ENCODE measurements around the gene ABCD1. TPM values are rescaled to one million over a fixed set of nuclear protein-coding genes. Genes with fewer than 3 reads are reported as not detected.

Gene ABCD1
- total and polyA plus RNA-seq, 9 donors, result 1.4 to 11.1 (median 8.3) TPM

DNA sequence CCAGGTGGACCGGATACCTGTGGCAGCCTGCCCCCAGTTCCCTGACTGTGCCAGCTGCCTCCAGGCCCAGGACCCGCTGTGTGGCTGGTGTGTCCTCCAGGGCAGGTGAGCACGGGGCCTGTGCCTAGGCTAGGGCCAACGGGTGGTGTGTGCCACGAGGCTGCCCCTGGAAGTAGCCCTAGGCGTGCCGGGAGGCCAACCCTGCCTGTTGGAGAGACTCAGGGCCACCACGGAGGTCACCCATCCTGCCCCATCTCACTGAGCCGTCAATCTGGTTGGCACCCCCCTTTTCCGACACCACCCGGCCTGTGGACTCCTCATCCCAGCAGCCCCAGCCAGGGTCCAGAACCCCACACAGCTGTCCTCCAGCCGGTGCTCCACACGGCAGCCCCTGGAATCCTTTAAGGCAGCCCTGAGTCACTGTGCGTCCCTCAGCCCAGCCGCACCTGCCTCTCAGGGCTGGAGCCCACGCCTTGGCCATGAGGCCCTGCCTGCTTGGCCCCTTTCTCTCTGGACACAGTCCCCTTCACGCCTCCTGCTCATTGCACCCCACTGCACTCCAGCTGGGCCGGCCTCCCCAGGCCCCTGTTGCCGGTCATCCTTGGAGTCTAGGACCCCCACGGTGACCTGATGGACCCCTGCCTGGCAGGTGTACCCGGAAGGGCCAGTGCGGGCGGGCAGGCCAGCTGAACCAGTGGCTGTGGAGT, 44.7 kb downstream of the ABCD1 start:
- 83 to 90% (median 88%) methylated on average over 21 to 23 of the region's 23 CpGs for WGBS, 3 donors
- Histone ChIP-seq H3K4me1 (ENCODE audit: insufficient read depth) (no peaks in the 10 kb centered on the region), H3K27me3 (no peaks in the 10 kb centered on the region), H3K27ac (no peak overlapping the region), H3K36me3 (no peaks in the 10 kb centered on the region), H3K9me3 (no peaks in the 10 kb centered on the region), H3K4me3 (no peak overlapping the region)
- intact Hi-C loops (cut with DNase I), result loop anchor here in 3 of 4 donors (5.0 kb wide), 3 partner anchors 183 to 288 kb away; no protein-coding TSS in a partner anchor
- TF ChIP-seq, protein P1, sequence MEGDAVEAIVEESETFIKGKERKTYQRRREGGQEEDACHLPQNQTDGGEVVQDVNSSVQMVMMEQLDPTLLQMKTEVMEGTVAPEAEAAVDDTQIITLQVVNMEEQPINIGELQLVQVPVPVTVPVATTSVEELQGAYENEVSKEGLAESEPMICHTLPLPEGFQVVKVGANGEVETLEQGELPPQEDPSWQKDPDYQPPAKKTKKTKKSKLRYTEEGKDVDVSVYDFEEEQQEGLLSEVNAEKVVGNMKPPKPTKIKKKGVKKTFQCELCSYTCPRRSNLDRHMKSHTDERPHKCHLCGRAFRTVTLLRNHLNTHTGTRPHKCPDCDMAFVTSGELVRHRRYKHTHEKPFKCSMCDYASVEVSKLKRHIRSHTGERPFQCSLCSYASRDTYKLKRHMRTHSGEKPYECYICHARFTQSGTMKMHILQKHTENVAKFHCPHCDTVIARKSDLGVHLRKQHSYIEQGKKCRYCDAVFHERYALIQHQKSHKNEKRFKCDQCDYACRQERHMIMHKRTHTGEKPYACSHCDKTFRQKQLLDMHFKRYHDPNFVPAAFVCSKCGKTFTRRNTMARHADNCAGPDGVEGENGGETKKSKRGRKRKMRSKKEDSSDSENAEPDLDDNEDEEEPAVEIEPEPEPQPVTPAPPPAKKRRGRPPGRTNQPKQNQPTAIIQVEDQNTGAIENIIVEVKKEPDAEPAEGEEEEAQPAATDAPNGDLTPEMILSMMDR (IDR thresholded peaks at IDR 0.05), result no peak
- TF ChIP-seq POLR2A (IDR thresholded peaks at IDR 0.05), result no peak
- no peak for TF ChIP-seq EP300 (IDR thresholded peaks at IDR 0.05)
- DNase-seq, result peak in 3 of 5 donors; percentile 12 to 27 (median 20)

DNA sequence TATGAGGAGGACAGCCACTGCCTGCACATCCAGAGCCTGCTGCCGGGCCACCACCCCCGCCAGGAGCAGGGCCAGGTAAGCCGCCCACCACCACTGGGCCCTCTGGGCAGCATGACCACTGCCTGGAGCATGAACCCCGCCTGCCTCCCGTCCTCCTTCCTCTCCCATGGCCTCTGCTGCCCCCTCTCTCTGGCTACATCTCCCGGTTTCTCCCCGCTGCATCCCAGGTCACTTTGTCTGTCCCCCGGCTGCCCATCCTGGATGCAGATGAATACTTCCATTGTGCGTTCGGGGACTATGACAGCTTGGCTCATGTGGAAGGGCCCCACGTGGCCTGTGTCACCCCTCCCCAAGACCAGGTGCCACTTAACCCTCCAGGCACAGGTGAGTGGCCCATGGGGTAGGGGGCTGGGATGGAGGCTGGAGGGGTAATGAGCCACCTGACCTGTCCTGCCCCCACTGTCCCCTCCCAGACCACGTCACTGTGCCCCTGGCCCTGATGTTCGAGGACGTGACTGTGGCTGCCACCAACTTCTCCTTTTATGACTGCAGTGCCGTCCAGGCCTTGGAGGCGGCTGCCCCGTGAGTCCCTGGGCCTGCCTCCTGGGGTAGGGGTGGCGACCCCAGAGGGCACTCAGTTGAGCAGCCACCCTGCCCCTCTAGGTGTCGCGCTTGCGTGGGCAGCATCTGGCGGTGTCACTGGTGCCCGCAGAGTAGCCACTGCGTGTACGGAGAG, 45.4 kb downstream of the ABCD1 start:
- 84 to 90% (median 88%) methylated on average over 23 to 25 of the region's 25 CpGs for WGBS, 3 donors

DNA sequence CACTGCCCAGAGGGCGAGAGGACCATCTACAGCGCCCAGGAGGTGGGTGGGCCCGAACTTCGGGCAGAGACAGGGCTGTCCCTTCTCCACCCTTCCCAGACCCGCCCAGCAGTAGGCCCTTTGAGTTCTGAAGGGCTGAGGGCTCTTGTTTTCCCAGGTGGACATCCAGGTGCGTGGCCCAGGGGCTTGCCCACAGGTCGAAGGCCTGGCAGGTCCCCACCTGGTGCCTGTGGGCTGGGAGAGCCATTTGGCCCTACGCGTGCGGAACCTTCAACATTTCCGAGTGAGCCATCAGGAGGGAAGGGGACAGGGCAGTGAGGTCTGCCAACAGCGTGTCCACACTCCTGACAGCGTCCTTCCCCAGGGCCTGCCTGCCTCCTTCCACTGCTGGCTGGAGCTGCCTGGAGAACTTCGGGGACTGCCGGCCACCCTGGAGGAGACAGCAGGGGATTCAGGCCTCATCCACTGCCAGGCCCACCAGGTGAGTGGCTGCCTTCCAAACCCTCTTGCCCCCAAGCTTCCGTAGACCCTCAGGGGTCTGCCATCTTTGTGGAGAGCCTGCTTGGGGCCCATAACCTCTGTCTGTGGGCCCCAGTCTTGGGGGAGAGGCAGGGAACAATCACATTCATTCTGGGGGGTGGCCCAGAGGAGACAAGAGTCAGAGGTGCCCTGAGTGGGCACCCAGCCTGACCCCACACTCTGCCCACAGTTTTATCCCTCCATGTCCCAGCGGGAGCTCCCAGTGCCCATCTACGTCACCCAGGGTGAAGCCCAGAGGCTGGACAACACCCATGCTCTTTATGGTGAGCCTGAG, 46.2 kb downstream of the ABCD1 start:
- Histone ChIP-seq H3K4me1 (ENCODE audit: insufficient read depth) (no peaks in the 10 kb centered on the region), H3K27ac (no peak overlapping the region), H3K9me3 (no peaks in the 10 kb centered on the region), H3K36me3 (no peaks in the 10 kb centered on the region), H3K27me3 (no peaks in the 10 kb centered on the region), H3K4me3 (no peak overlapping the region)
- 85 to 88% (median 88%) methylated on average over 17 to 18 of the region's 18 CpGs for WGBS, 3 donors
- DNase-seq, result peak in 2 of 5 donors; percentile 9 to 16
- no peak for TF ChIP-seq EP300 (IDR thresholded peaks at IDR 0.05)
- TF ChIP-seq POLR2A (IDR thresholded peaks at IDR 0.05), result no peak
- TF ChIP-seq, protein P1 (IDR thresholded peaks at IDR 0.05), result no peak
- intact Hi-C loops (cut with DNase I), result loop anchor here in 1 of 4 donors (5.0 kb wide), 1 partner anchor 1446 kb away; the partner anchor contains the start of gene VBP1

More for the DNA sequence above, 45.4 kb downstream of the ABCD1 start:
- no peaks in the 10 kb centered on the region for H3K36me3 ChIP-seq
- no peaks in the 10 kb centered on the region for H3K27me3 ChIP-seq
- no peaks in the 10 kb centered on the region for H3K9me3 ChIP-seq
- TF ChIP-seq POLR2A (IDR thresholded peaks at IDR 0.05) (no peak), EP300 (IDR thresholded peaks at IDR 0.05) (no peak)
- TF ChIP-seq, protein P1 (IDR thresholded peaks at IDR 0.05), result no peak
- DNase-seq, result peak in 3 of 5 donors; percentile 11 to 31 (median 16)
- no peak overlapping the region for H3K4me3 ChIP-seq
- no peaks in the 10 kb centered on the region for H3K4me1 ChIP-seq (ENCODE audit: insufficient read depth)
- no peak overlapping the region for H3K27ac ChIP-seq
- intact Hi-C loops (cut with DNase I), result loop anchor here in 3 of 4 donors (5.0 kb wide), 4 partner anchors 182 to 1447 kb away; partner anchors contain the start of gene VBP1 (in 1 of the 3)

Measured in ovary (tissue), 9 donors.